NCI-H187 (cell line): Measurements from ENCODE around the gene TANGO6.

ENCODE experiments used
- DNase-seq, 2 experiments: peaks; one replicate each; lab custom pipeline; 2025; lab: John Stamatoyannopoulos, UW

Gene TANGO6

GRCh38 chr16:69100071-69100691, 256.9 kb downstream of the TANGO6 start:
- DNase-seq = peak; percentile 24 to 60

GRCh38 chr16:69105501-69106361, 262.4 kb downstream of the TANGO6 start, which contains the start of gene HAS3:
HAS3 (plus strand) TSS chr16:69105653; CDS start chr16:69109396, 3,743 bp downstream.
- DNase-seq = peak; percentile 5 to 20

GRCh38 chr16:69106491-69107315, 263.4 kb downstream of the TANGO6 start:
- no peak for DNase-seq

GRCh38 chr16:69107316-69107962, 264.1 kb downstream of the TANGO6 start:
- no peak for DNase-seq

GRCh38 chr16:69108064-69108904, 265.0 kb downstream of the TANGO6 start:
- no peak for DNase-seq

- DNase-seq = no peak
Observed at GRCh38 chr16:69108905-69109252, 265.5 kb downstream of the TANGO6 start.

GRCh38 chr16:69109486-69110270, 266.3 kb downstream of the TANGO6 start:
- no peak for DNase-seq

- DNase-seq = no peak
Observed at GRCh38 chr16:69110406-69110805, 267.1 kb downstream of the TANGO6 start.

GRCh38 chr16:69111216-69111875, 268.0 kb downstream of the TANGO6 start:
- DNase-seq = no peak

GRCh38 chr16:69111876-69112230, 268.5 kb downstream of the TANGO6 start:
- DNase-seq = no peak

GRCh38 chr16:69112285-69113129, 269.2 kb downstream of the TANGO6 start:
- no peak for DNase-seq

- no peak for DNase-seq
Observed at GRCh38 chr16:69113216-69113615, 269.9 kb downstream of the TANGO6 start.

- DNase-seq = no peak
Observed at GRCh38 chr16:69114346-69114975, 271.1 kb downstream of the TANGO6 start.

- no peak for DNase-seq
Observed at GRCh38 chr16:69114976-69115355, 271.6 kb downstream of the TANGO6 start.

- DNase-seq = no peak
Observed at GRCh38 chr16:69115361-69115760, 272.0 kb downstream of the TANGO6 start.

- DNase-seq = no peak
Observed at GRCh38 chr16:69115837-69116236, 272.5 kb downstream of the TANGO6 start.

- no peak for DNase-seq
Observed at GRCh38 chr16:69116256-69116875, 273.0 kb downstream of the TANGO6 start.

- no peak for DNase-seq
Observed at GRCh38 chr16:69116906-69117305, 273.6 kb downstream of the TANGO6 start.
